GM12865 (cell line): Measurements from ENCODE around the gene MAGI1.

Experiments
- DNase-seq: peaks from one replicate; pipeline ENCODE4 v3.0.0; 2010; ENCODE audit warnings: low read depth
- H3K4me3 ChIP-seq: 2 replicates; pipeline ENCODE4 v1.5.1; 2011; ENCODE audit warnings: mild to moderate bottlenecking, low read depth, low read length, control low read depth
- TF ChIP-seq, protein P1 (sequence below): IDR thresholded peaks from 2 replicates; pipeline ENCODE4 v1.5.1; 2011; ENCODE audit warnings: low read length, control low read depth, low read depth, inconsistent platforms; ENCODE audit not compliant: insufficient read depth; ENCODE audit errors: missing control alignments

Gene MAGI1

DNA sequence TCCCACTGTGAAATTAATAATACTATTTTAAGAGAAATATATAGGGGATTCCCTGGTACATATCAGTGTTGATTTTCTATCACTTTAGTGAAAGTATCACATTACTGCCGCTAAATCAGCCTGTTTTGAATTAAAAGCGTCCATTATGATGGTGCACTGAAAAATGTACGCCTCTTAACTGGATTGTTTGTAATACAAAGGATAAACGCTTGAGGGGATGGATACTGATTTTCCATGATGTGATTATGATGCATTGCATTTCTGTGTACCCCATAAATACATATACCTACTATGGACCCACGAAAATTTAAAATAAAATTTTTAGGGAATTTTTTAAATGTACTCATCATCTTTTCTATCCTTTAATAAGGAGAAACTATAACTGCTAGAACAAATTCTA is 478.6 kb downstream of the MAGI1 start:
- DNase-seq = no peak
- no peak overlapping the region for H3K4me3 ChIP-seq
- TF ChIP-seq, protein P1, sequence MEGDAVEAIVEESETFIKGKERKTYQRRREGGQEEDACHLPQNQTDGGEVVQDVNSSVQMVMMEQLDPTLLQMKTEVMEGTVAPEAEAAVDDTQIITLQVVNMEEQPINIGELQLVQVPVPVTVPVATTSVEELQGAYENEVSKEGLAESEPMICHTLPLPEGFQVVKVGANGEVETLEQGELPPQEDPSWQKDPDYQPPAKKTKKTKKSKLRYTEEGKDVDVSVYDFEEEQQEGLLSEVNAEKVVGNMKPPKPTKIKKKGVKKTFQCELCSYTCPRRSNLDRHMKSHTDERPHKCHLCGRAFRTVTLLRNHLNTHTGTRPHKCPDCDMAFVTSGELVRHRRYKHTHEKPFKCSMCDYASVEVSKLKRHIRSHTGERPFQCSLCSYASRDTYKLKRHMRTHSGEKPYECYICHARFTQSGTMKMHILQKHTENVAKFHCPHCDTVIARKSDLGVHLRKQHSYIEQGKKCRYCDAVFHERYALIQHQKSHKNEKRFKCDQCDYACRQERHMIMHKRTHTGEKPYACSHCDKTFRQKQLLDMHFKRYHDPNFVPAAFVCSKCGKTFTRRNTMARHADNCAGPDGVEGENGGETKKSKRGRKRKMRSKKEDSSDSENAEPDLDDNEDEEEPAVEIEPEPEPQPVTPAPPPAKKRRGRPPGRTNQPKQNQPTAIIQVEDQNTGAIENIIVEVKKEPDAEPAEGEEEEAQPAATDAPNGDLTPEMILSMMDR = no peak

DNA sequence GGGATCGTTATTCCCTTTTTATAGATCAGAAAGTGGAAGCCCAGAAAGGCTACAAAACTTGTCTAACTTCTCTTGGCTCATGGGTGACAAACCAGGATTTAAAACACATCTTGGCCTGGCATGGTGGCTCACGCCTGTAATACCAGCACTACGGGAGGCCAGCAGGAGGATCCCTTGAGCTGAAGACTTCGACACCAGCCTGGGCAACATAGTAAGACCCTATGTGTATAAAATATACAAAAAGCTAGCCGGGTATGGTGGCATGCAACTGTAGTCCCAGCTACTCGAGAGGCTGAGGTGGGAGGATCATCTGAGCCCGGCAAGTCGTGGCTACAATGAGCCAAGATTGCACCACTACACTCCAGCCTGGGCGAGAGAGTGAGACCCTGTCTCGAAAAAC is 479.1 kb downstream of the MAGI1 start:
- DNase-seq = no peak
- H3K4me3 ChIP-seq = no peak overlapping the region
- TF ChIP-seq, protein P1 = no peak

DNA sequence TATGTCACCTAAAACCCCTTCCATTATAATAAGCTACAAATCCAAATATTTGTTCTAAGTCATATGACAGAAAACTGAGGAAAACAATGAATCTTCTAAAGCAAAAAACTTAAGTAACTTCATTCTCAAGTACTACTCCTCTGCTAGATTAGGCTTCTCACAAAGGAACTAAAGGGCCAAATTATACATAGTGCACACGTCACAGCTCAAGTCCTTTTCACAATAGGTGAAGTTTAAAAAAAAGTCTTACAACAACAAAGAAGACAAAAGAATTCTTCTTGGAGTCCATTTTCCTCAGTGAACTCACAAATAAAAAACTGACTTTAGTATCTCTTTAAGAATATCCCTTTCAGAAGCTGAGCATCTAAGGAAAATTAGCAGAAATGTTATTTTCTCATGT is 479.9 kb downstream of the MAGI1 start:
- no peak for DNase-seq
- TF ChIP-seq, protein P1 = no peak
- H3K4me3 ChIP-seq = no peak overlapping the region

DNA sequence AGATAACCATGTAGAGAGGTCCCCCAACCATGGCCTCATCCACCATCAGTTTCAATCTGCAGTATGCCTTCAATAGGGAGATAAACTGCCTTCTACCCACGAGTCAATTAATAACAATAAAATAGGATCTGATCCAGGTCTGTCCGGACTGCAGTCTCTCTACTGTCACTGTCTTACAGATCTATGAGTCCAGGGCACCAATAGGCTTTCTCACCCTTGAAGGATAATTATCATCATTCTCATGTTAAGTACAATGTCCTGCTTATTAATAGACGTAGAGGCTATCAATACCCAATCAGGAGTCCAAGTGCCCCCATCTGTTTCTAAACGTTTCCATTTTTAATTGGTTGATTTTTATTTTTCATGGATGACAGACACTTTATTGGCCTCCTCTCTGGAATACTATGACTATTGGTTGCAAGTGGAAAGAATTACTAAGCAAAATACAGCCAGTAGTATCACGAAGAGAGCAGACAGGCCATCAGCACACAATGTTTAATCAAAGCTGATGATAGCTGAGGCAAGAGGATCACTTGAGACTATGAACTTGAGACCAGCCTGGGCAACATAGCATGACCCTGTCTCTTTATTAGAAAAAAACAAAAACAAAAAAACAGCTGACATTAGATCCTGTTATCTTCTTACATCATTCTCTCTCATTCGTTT is 480.7 kb downstream of the MAGI1 start:
- no peak for DNase-seq
- no peak overlapping the region for H3K4me3 ChIP-seq
- TF ChIP-seq, protein P1 = no peak

DNA sequence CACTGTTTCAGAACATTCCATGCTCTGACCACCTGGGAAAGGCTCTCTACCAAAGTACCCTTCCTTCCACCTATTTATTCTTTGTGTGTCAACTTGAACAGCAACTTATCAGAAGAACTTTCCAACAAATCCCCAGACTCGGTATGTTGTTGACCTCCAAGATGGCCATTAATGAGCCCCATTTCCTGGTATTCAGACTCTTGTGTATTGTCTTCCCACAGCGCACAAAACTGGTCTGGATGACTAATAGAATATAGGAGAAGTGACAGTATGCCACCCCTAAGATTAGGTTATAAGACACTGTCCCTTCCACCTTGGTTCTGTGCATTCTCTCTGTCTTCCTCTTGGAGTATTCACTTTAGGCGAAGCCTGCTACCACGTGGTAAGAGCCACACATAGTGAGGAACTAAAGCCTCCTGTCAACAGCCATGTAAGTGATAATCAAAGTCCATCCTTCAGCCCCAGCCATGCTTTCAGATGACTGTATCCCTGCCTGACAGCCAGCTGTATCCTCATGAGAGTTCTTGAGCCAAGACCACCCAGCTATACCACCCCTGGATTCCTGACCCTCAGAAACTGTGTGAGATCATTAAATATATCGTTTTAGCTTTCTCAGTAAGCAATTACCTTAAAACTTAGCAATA is 481.7 kb downstream of the MAGI1 start:
- DNase-seq = no peak
- TF ChIP-seq, protein P1 = no peak
- no peak overlapping the region for H3K4me3 ChIP-seq

DNA sequence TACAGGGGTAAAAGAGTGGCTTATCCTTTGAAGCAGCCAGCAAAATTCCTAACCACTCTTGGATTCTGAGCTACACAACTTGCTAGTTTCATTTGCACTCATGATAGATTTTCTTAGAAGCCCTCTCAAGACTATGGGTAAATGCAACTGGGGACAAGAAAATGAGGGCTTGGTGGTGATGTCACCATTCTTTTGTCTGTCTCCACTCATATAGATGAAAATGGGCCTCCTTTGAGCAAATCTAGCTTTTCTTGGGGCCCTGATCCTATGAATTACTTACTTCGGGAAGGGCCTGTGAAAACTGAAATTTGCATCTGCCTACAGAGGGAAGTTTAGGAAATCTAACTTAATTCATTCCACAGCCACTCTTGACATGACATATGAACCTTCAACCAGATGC is 486.3 kb downstream of the MAGI1 start:
- TF ChIP-seq, protein P1 = no peak
- H3K4me3 ChIP-seq = no peak overlapping the region
- no peak for DNase-seq

DNA sequence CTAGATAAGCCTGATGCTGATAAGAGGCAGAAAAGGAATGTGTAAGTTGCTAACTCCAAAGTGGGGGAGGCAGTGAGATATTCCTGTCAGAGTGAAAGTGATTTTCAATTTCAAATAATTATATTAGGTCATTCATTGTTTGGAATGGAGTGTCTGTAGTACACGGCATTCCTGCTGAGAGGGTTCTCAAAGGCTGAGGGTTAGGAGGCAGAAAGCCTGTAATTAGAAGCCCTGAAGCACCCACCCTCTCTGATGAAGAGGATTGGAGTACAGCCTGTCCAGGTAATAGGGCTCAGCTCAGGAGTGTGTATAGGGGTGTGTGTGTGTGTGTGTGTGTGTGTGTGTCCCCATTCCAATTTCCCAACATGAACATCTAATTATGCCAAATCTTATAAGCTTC is 486.8 kb downstream of the MAGI1 start:
- no peak overlapping the region for H3K4me3 ChIP-seq
- TF ChIP-seq, protein P1 = no peak
- no peak for DNase-seq
